GM18858 (cell line): Measurements from ENCODE around the gene RRAS2.
A peak's percentile ranks its signal among the peaks of the same experiment; 100 is the strongest.
"Not testable (repeated sequence)": the region's sequence is repeated elsewhere in the genome, so short reads cannot be mapped to it uniquely, and the experiment has no call there.

Experiments
- ATAC-seq: cut with Tn5 transposase; IDR thresholded peaks from one replicate; pipeline ENCODE4 v1.9.1; 2021; ENCODE audit not compliant: unreplicated experiment

Gene RRAS2

DNA sequence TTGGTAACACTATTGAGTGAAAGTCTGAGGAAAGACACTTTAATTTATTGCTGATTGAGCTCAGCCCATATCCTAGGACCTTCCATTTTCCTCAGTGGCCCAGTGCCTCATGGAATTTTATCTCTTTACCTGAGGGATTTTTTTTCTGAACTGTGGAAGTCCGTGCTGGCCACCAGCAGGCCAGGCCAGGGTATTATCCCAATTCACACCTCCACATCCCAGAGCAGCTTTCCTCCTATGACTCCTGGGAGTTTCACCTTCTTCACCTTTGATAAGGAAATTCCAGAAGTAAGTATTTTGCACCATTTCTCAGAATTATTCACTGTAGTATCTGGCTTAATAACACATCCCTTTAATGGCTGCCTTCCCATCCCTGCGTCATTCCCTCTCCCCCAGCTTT is 13.0 kb upstream of the RRAS2 start:
- no peak for ATAC-seq

DNA sequence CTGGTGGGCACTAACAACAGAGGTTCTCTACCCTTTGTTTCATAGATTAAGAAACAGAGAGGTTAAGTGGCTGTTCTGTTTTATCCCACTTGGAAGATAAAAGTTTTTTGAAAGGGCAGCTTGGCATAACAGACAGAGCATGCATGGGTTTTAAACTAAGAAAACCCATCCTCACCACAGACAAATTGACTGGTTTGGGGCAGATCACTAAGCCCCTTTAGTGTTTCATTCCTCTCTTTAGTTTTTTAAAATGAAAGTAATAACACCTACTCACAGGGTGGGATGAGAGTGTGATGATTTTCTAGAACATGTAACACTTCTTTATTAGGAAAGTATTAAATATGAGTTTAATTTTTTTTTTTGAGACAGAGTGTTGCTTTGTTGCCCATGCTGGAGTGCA is 12.3 kb upstream of the RRAS2 start:
- ATAC-seq = no peak

DNA sequence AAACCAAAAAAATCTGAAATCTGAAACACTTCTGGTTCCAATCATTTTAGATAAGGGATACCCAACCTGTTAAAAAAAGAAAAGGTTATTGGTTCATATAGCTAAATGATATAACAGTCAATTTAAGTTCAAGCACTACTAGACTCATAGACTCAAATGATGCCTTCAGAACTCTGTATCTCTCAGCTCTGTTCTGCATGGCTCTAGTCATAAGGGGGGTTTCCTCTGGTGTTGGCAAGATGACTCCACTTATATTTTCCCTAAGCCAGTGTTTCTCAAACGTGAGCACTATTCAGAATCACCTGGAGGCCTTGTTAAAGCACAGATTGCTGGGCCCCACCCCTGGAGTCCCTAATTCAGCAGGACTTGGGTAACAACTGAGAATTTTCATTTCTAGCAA is 11.5 kb upstream of the RRAS2 start:
- no peak for ATAC-seq

DNA sequence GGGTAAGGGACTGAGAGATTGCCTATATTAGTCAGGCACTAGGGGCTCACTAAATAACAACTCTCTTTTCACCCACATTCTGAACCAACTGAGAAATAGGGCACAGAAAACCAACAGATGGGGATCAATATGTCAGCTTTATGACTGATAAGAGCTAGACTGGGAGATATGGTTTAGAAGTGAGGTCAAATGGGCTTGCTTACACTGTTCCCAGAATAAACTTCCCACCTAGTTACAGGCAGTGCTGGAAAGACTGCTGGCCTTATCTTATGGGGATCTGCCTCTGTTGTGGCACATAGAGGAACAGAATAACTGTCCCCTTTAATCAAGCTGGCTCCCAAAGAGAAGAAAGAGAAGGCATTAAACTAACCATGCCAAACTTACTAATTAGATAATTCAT is 10.6 kb upstream of the RRAS2 start:
- ATAC-seq = no peak

DNA sequence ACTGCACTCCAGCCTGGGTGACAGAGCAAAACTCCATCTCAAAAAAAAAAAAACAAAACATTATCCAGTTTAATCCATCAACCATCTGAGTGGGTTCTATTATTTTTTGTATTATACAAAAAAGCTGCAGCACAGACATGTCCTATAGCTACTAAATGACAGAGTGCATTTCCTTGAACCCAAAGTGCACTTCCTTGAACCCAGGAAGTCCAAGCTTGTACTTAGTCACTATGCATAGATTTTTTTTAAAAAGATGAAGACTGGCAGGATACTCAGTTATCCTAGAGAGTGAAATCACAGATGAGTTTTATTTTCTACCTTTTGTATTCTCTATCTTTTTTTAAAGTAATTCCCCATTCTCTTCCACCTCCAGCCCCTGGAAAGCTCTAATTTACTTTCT is 8.0 kb upstream of the RRAS2 start:
- ATAC-seq = no peak

DNA sequence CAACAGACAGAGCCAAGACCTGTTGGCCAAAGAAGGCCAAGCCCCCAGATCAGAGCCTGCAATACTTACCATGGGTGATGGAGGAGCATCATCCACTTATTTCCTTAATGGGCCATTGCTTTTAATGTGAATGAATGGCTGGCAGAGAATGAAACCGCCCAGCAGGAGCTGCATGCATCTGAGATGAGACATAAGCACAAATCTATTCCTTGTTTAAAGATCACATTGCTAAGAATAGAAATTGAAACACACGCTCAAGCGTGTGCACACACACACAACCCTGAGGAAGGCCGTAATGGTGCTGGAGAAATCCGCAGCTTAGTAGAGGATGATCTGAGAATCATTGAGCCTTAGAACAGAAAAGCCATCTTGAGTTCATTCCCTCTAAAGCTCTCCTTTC is 5.3 kb upstream of the RRAS2 start:
- no peak for ATAC-seq

DNA sequence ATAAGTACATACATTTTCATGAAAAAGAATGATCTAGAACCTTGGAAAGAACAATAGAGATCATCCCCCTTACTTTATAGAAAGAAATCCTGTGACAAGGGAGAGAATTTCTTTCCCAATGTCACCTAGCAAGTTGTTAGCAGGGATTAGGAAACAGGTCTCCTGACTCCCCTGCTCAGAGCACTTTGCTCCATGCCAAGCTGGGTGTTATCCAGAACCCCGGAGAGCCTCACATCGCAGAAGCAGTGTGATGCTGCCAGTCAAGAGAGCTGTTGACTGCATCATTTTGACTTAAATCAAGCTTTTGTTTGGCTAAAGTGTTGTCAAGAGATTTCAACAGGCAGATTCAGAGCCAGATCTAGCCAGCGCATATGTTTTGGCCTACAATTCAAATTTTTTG is 3.6 kb upstream of the RRAS2 start:
- no peak for ATAC-seq

DNA sequence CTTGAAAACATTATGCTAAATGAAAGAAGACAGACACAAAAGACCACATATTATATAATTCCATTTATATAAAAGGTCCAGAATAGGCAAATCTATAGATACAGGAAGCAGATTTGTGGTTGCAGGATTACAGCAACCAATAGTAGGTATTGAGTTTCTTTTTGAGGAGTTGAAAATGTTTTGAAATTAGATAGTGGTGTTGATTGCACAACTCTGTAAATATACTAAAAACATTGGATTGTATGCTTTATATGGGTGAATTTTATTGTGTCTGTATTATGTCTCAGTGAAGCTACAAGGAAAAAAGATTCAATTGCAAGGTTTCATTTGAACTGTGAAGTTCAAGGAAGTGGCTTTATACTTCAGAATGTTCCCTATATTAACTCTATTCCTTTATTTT is 3.0 kb upstream of the RRAS2 start:
- no peak for ATAC-seq

DNA sequence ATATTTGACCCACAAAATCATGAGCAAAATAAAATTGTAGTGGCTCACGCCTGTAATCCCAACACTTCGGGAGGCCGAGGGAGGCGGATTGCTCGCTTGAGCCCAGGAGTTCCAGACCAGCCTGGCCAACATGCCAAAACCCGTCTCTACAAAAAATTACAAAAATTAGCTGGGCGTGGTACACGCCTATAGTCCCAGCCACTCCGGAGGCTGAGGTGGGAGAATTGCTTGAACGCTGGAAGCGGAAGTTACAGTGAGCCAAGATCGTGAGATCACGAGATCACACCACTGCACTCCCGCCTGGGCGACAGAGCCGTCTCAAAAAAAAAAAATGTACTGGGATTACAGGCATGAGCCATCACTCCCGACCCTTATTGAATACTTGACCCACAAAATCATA is 2.0 kb upstream of the RRAS2 start:
- no peak for ATAC-seq

DNA sequence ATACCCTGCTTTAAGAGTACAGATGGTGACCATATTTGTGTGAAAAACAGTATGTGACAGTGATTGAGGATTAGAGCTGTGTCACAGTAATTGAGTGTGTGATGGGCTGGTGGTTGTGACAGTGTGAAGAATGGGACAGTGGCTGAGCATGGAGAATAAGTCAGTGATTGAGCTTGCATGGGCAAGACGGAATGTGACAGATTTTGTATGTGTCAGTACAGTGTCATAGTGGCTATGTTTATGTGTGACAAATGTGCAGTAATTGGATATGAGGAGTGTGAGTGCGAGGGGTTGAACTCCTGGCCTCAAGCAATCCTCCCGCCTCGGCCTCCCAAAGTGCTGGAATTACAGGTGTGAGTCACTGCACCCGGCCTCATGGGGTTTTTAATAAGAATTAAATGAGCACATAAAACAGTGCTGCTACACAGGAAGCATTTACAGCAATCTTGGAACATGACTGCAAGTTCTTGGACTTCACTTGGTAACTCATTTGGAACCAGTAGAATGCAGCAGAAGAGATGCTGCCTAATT is 583 bp upstream of the RRAS2 start:
- ATAC-seq = no peak

DNA sequence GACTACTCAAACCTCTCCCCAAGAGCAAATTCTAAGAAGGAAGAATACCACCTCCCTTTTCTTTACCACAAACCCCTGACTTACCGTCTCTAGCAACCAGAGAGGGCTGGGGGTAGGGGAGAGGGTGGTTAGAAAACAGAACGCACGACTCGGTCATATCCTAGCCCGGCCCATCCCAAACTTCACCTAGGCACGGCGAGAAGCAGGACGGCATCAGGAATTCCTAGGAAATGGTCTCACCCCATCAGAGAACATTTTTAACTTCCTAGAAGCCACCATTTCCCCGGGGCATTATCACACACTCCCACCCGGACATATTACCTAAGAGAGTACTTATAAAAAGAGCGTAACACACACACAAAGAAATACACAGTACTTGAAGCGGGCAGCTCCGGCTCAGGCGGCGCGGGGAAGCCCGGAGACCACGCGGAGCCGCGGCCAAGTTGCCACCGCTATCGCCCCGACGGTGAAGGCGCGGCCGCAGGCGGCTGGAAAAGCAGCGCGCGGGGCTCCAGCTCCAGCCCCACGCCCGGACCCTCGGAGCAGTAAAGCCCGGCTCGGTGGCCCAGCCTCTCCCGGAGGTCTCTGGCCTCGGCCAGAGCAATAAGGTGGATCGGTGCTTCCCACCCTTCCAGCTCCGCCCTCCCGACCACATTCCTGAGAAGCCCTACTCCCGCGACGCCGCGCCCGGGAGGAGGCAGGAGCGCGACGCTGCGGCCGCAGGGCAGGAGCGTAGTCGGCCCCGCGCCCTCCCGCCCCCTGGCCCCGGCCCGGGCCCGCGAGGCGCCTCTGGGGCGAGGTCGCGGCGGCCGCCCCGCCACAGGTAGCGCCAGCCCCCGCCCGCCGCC is 878 bp downstream of the RRAS2 start:
- peak; percentile 25 for ATAC-seq

DNA sequence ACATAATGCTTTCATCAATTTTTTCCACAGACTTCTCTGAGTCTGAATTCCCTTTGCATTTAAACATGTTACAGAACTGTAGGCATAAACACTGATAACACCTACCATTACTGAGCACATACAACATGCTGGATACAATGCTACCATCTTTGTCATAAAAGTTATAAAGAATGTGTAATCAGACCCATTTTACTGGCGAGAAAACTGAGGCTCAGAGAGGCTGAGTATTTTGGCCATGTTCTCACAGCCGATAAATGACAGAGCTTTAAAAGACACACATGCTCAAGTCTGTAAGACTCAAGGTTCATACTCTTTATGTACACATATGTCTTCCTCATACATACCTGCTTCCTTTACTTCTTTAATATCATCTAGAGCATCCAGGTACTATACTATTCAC is 2.6 kb downstream of the RRAS2 start:
- no peak for ATAC-seq

DNA sequence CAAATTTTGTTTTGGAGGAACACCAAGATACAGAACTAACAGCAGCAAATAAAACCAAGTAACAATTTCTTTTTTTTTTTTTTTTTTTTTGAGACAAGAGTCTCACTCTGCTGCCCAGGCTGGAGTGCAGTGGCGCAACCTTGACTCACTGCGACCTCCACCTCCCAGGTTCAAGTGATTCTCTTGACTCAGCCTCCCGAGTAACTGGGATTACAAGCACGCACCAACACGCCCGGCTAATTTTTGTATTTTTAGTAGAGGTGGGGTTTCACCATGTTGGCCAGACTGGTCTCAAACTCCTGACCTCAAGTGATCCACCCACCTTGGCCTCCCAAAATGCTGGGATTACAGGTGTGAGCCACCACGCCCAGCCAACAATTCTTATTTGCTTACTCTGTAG is 4.4 kb downstream of the RRAS2 start:
- ATAC-seq = not testable (repeated sequence)

DNA sequence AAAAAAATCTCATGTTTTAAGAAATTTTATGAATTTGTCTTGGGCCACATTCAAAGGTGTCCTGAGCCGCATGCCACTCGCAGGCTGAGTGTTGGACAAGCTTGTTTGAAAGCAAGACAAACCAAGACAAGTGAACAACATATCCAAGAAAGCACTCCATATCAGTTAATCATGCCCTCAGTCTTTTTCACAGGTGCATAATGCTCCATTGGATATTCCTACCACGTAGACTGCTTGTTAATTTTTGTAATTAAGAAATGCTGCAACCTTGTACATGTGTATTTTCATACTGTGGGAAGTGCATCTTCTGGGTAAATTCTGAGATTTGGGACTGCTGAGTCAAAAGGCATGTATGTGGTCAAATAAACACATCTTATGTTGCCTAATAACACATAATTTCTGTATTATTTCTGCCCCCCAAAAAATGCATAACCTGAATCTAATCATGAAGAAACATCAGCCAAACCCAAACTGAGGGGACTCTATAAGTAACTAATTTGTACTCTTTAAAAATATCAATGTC is 8.2 kb downstream of the RRAS2 start:
- ATAC-seq = no peak

DNA sequence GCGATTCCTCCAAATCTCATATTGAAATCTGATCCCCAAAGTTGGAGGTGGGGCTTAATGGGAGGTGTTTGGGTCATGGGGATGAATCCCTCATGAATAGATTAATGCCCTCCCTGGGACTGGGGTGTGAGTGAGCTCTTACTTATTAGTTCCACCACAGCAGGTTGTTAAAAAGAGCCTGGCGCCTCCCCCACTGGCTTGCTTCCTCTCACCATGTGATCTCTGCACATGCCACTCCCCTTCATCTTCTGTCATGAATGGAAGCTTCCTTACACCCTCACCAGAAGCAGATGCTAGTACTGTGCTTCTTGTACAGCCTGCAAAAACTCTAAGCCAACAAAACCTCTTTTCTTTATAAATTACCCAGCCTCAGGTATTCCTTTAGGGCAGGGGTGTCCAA is 8.8 kb downstream of the RRAS2 start:
- ATAC-seq = no peak

DNA sequence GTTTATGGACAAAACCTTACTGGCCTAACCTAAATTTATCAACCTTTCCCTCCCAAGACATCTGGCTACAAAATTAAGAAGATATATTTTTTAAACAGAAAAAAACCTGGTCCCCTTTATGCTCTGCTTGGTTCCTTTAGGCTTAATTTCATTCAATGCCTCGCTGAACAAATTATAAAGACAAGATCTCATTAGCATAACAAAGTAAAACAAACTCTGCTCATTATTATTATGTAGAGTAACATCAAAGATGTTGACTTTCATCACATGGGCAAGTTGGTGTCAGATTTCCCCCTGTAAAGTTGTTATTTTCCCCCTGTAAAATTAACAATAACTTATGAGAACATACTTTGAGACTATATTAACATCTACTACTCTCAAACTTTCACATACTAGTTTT is 11.0 kb downstream of the RRAS2 start:
- no peak for ATAC-seq

DNA sequence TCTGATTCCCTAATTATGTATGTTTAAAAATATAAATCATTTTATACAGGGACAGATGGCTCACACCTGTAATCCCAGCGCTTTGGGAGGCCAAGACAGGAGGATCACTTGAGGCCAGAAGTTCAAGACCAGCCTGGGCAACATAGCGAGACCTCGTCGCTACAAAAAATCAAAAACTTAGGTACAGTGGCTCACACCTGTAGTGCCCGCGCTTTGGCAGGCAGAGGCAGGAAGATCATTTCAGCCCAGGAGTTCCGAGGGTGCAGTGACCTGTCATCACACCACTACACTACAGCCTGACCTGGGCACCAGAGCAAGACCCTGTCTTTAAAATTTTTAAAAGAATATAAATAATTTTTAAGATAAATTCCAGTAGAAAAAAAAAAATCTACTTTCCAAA is 11.5 kb downstream of the RRAS2 start:
- ATAC-seq = no peak

DNA sequence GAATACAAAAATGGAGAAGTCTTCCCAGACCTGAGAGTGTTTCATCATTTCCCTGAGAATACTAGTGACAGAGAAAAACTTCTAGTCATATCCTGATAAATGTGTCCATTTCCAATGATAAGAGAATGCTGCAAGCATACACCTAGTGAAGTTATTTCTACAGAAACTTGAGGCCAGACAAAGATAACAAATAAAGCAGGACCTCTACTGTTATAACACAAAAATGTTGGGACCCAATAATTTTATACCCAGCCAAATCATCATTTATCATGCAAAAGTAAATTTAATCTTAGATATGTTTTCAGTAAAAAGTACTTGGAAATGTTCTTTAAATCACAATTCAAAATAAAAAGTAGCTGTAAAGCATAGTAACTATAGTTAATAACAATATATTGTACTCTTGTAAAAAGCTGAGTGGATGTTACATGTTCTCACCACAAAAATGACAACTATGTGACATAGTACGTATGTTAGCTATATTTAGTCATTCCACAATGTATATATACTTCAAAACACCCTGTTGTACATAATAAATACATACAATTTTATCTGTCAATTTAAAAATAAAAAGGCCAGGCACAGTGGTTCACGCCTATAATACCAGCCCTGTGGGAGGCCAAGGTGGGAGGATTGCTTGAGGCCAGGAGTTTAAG is 12.6 kb downstream of the RRAS2 start:
- no peak for ATAC-seq

DNA sequence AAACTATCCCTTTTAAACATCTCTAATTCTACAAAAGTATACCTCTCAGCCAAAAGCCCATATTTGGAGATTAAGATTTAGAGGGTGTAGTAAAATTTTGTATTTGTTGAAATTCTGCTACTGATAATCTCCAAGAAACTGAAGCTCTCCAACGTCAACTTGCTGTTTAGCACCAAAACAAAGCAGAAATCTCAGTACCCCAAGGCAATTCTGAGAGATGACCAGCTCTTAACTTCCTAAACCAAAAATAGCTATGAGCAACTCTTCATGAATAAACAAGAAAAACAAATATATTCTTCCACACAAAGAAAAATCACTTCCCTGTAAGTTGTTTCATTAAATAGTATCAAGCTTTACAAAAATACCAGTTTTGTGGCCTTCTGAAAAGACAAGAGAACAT is 13.3 kb downstream of the RRAS2 start:
- no peak for ATAC-seq

DNA sequence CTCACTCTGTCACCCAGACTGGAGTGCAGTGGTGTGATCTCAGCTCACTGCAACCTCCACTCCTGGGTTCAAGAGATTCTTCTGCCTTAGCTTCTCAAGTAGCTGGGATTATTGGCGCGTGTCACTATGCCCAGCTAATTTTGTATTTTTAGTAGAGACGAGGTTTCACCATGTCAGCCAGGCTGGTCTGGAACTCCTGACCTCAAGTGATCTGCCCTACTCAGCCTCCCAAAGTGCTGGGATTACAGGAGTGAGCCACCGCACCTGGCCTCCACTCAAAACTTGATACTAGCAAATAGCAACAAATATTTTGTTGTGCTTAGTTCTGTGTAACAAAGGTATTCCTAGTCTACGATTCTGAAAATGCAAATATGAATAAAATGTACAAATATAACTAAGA is 14.0 kb downstream of the RRAS2 start:
- ATAC-seq = not testable (repeated sequence)

DNA sequence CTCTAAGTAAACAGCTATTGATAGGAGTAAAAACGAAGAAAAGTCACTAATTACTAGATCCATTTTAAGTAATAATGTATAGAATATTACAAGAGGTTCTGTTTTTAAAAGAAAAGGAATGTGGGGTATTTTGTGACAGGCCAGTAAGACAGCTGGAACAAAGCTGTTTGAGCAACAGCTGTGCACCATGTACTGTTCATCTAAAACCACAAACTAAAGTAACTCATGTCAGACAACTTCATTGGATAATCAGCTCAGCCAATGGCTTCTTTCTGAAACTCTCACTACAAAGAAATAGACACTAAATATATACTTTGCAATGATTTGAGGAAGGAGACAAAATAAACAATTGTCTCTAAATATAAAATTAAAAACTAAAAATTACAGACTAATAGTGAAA is 16.1 kb downstream of the RRAS2 start:
- ATAC-seq = no peak

DNA sequence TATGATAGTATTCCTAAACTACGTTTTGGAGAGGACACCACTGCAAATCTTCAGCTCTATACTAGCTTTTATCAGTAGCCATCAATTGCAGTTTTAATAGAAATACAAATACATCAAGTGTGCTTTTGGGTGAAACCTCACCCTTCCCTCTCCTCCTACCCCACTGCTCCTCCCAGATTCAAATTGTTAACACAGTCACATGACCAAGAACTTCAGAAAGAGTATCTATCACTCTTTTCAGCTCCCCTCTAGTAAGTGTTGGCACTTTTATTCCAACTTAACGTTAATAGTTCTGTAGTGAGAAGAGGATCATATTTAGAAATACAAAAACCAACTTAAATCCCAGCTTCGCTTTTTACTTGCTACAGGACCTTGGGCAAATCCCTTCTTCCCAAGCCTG is 17.0 kb downstream of the RRAS2 start:
- ATAC-seq = no peak
